Activated CD8-positive, alpha-beta memory T cell treated with anti-CD3 and anti-CD28 coated beads, Interleukin-2, amount 50 U/mL, for 1 hour (primary cell): ENCODE data around the gene ADGRG3.

ENCODE experiments used
- DNase-seq: peaks from one replicate; pipeline ENCODE4 v3.0.0-alpha.2; 2020; ENCODE audit errors: extremely low read depth

The ADGRG3 gene

DNA sequence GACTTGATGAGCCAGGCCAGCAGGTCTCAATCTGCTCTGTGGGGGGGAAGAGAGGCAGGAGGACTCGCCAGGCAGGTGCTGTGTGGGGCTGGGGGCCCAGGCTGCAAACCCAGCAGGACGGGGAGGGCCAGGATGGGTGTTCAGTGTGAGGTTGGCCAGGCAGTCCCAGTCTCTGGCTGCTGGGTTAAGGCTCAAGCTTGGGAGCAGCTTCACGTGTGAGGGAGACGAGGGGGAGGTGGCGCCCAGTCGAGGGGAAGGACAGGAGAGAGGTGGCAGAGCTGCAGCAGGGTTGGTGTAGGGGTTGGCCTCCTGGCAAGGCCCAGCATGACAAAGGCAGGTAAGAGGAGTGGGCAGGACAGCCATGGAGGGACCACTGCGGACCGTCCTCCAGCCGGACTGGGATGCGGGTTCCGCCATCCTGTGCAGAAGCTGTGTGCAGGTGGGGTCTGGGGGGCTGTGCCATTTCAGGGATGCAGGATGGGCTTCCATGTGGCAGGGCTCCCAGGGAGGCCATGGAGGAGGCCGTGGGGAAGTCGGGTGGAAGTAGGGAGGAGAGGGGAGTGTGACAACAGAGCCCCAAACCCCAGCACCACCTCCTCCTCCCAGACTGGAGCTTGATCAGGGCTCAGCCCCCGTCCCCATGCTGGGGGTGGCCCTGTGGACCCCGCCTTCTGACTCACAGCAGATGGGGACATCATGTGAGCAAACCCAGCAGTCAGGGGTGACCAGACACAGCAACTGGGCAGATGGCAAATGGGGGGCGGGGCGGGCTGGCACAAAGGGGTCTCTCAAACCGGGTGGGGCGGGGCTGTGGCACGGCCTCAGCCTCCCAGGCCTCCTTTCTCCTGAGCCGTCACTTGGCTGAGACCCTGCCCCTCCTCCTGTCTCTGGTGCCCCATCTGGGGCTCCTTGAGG lies 36.9 kb upstream of the ADGRG3 start:
- DNase-seq, result no peak

- no peak for DNase-seq
These were observed 35.5 kb upstream of the ADGRG3 start for GRCh38 chr16:57632568-57632967.

DNA sequence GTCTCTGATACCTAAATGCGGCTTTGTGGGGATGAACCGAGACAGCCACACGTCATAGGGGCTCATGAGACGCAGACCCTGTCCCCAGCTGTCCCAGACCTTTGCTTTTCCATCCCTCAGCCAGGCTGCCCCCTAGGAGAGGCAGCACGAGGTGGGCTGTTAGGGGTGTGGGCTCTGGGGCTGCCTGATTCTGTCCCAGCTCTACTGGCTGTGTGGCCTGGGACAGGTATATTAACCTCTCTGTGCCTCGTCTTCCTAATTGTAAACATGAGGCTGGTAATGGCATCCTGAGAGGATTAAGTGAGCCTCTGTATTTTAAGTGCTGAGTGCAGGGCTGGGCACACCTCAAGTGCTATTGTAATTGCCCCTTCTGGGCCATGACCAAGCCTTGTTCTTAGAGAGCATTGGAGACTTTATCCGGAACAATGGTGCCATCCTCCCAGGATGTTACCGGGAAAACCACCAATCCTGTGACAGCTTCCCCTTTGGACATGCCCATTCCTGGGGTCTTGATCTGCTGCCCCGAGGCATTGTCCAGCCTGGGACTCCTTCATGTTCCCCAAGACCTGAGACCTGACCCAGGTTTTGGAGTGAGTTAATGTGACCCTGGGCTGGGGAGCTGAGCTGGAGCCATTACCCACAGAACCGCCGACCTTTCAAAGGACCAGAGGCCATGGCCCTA lies 34.6 kb upstream of the ADGRG3 start:
- DNase-seq, result no peak

GRCh38 chr16:57634171-57634570 lies 33.9 kb upstream of the ADGRG3 start:
- no peak for DNase-seq

DNA sequence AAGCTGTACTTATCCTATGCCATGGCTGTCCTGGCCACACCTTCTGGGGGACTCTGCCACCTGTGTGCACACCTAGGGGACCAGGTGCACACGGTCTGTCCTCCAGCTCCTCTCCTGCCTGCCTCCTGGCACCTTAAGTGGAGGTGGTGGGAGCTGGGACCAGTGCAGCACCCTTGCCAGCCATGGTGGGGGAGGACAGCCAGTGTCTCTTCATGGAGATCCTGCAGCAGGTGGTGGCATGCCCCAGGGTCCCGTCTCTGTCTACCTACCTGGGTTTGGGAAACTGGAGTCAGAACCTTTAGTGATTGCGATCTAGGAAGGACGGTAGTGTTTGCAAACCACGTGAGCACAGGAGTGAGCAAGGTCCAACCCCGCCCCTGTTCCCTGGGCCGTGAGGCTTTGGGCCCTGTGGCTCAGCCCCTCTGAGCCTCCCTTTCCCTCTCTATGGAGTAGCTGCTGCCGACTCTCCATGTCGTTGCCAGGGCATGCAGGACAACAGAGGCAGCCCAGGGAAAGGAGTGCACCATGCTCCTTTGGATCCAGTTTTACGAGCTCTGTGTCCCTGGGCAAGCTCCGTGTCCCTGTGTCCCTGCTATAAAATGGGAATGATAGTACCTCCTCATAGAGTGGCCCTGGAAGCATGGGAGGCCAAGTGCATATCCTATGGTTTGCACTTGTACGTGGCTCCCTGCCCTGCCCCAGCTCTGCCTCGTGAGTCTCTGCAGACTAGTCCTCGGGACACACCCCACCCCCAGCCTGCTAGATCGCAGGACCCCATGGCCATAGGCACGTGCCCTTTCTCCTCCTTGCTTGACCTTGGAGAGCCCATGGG lies 32.6 kb upstream of the ADGRG3 start:
- DNase-seq, result no peak

- no peak for DNase-seq
These were observed 31.9 kb upstream of the ADGRG3 start for GRCh38 chr16:57636184-57636583.

DNA sequence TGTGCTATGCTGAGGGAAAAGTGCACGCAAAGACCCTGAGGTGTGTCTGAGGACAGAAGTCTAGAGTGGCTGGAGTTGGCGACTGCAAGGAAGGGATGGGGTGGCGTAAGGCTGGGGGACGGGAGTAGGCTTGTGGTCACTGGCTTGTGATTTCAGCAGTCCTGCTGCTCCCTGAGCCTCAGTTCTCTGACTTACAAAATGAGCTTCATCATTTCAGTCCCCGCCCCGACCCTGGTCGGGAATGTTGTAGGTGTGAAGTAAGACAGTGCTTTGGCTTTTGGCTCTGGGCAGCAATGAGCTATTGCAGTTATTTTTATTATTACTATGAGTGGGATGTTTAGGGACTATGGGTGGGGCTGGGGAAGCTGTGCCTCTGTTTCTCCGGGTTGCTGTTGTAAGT lies 31.1 kb upstream of the ADGRG3 start:
- DNase-seq, result no peak

DNA sequence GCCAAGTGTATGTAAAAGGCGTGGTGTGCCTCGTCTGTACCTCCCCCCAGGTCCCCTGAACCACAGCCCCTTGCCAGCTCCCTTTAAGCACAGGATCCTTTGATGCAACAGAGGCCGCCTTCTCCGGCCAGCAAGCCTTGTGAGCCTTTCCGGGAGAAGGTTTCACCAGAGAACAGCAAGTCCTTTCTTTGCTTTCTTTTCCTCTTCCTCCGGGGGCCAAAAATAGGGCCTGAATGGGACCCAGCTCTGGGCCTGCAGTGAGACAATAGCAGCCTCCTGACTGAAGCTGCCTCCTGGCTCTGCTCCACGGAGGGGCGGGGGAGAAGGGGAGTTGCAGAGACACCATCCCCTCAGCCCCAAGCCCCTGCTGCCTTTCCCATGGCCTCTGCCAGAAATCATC lies 30.7 kb upstream of the ADGRG3 start:
- no peak for DNase-seq

GRCh38 chr16:57637965-57638364 lies 30.1 kb upstream of the ADGRG3 start:
- DNase-seq, result no peak

- DNase-seq, result no peak
These were observed 29.7 kb upstream of the ADGRG3 start for GRCh38 chr16:57638381-57638780.

DNA sequence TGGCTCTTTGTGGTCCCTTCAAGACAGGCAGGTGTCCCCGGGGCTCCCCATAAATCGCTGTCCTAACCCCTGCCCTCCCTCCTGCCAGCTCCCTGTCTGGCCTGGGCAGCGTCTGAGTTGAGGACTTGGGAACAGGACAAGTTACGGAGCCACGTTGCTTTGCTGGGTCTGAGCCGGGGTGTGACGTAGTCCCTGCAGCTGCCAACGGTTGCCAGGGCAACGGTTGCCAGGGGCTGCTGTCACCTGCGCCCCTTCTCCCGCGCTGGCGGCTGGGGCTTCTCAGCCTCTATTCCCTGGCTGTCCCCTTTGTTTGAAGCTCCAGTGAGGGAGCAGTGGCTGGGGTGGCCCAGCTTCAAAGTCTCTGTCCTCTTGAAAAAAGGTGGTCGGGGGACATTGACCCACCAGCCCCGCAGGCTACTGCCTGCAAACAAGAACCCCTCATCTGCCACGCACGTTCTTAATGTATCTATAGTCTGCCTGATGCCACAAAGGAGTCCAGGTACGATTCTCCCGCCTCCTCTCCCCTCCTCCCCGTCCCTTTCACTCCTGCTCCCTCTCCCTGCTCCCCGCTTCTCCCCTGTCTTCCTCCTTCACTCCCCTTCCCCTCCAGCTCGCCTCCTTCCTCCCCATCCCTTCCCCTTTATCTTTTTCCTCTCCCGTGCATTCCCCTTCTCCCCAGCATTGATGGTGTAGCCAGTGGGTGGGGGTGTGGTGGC lies 28.8 kb upstream of the ADGRG3 start:
- no peak for DNase-seq

DNA sequence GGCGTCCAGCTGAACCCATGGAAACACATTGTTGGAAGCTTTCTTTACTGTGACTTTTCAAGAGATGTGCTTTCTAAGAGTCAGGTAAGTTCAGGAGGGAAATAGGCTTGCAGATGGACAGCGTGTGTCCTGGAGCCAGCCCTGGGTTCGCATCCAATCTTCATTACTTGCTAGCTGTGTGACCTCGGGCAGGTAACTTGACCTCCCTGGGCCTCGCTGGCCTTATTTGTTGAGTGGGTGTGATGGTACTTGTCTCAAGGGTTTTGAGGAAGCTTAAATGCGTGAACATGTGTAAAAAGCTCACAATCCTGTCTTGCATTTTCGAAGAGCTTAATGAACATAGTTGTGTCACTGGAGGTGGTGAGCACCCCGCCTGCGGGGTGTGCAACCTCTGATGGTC lies 27.9 kb upstream of the ADGRG3 start:
- DNase-seq, result no peak

GRCh38 chr16:57640612-57641011 lies 27.5 kb upstream of the ADGRG3 start:
- DNase-seq, result no peak

DNA sequence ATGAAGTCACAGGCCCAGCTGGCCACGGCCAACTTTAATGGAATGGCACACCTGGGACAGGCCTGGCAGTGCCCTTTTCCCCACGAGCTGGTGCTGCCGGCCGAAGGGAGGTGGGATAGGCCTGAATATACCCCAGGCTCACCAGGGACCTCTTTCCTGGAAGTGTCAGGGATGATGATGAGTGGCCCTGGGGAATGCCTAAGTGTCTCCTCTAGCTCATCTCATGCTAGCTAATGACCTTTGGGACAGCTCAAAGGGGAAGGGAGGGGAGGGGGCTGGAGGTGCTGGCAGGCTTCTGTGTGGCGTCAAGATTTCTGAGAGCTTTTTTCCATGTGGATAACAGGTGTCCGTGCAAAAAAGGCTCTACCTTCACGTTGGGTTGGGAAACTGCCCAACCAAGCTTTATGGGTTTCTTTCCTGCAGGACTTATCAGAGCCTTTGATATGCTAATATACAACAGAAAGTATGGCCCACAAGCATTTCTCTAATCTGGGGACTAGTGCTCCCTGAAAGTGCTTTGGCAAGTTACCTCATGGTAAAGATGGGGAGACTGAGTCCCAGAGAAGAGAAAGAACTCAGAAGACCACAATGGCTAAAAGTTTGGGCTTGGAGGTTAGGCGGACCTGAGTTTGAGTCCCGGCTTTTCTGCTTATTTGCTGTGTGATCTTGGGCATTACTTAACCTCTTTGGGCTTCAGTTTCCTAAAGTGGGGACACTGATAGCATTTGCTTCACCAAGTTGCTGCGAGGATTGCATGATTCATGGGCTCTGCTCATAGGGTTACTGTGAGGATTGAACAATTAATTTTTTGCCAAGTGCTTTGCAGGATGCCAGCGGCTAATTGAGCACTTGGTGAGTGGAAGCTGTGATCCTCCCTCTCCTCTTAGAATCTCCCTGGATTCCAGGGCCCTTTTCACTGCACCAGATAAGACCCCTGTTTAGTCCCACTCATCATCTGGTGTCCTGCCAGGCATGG lies 25.7 kb upstream of the ADGRG3 start:
- no peak for DNase-seq

DNA sequence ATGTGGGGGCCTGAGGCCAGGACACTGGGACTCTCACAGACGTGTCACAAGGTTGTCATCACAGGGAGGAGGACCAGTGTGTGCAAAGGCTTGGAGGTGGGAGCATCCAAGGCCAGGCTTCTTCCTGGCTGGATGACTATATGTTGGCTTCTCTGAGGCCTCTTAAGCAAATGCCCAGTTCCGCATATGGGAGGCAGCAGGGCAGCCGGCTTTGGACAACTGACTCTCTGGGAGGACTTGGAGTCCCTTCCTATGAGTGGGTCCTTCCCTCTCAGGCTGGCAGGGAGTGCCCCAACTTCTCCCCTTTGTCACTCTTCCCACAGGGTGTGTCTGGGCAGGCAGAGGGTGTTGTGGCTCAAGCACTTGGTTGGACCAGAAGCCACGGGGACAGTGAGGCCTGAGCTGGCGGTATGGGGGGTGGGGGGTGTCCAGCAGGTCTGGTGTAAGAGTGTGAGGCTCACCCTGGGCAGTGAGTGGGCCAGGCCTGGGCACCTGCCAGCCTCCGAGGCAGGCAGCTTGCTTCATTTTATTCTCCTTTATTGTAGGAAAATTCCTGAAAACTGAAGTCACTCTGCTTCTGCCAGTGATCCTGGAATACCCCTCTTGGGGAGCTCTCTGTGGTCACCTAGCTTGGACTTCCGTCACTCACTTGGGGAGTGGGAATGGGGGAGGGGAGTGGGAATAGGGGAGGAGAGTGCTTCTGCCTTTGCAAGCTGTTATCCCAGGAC lies 24.8 kb upstream of the ADGRG3 start:
- no peak for DNase-seq

DNA sequence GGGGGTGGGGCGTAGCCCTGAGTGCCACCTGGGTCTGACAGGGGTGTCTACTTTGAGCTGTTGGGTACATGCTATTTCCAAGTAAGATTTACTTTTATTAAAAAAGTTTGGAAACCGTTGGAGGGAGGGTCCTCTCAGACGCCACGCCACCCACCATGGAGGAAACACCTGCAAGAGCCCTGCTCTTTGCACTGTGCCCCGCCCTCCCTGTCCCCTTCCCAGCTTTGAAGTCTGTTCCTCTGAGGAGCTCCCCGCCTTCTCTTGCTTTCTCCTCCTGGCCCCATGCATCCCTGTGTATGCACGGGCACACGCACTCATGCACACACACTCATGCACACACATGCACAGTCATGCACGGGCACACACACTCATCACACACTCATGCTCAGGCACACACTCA lies 24.2 kb upstream of the ADGRG3 start:
- DNase-seq, result no peak

DNA sequence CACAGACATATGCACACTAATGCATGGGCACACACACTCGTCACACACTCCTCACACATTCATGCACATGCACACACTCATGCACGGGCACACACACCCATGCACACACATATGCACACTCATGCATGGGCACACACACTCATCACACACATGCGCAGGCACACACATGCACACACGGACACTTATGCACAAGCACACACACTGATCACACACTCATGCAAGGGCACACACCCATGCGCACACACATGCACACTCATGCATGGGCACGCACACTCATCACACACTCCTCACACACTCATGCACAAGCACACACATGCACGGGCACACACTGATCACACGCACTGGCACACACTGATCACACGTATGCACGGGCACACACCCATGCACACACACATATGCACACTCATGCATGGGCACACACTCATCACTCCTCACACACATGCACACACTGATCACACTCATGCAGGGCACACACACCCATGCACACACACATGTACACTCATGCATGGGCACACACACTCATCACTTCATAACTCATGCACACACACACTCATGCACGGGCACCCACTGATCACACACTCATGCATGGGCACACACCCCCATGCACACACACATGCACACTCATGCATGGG lies 23.6 kb upstream of the ADGRG3 start:
- DNase-seq, result no peak

GRCh38 chr16:57645169-57645568 lies 22.9 kb upstream of the ADGRG3 start:
- no peak for DNase-seq

GRCh38 chr16:57645691-57646387 lies 22.3 kb upstream of the ADGRG3 start:
- DNase-seq, result no peak
